Stimulated activated CD8-positive, alpha-beta memory T cell treated with anti-CD3 and anti-CD28 coated beads, Interleukin-7, amount 100 ng/mL, for 24 hours (primary cell): ENCODE data around the gene VCAN.

Experiments used
- DNase-seq: peaks from one replicate; pipeline ENCODE4 v3.0.0-alpha.2; 2020; ENCODE audit warnings: low read depth

The VCAN gene

DNA sequence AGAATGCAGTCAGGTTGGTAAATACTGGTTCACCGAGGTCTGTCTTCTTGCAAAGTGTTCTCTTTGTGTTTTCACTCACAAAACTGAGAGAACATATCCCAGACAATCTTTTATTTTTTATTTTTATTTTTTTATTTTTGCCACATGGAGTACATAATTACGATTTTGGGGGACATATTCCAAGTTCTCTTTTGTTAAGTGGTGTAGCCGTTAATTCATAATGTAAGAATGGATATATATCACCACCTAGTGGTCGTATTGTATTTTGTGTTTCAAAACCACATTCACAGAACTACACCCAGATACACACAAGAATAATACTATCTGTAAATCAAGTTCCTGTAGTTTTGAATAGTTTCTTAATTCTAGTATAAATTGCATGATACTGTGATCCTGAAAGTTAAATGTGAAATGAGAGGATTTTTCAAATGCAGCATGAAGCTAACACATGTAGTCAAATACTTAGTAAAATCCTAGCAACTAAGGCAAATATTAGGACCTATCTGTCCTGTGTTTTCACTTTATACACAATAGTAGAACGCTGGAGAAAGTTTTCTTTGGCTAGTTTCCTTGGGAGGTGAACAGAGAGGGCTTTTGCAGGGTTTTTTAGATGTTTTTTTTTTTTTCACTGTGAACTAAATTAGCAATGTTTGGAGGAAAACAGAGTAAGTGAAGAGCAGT, 92.7 kb downstream of the VCAN start:
- DNase-seq = no peak

DNA sequence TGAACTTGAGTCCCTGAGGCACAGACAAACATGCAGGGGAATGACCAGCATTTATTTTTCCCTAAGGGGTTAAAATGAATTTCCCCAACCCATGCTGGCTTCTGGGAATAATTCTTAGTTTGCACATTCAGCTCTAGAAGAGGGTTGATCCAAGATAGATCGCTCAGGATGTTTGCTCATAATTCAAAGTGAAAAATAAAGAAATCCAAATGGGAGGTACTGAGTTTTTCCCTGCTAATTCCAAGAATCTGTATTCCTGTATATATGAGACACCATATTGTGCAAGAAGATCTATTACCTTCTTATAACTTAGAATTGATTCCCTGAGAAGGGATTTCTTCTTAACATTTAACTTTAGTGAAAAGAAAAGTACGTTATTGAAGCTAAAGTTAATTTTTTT, 96.2 kb downstream of the VCAN start:
- no peak for DNase-seq

DNA sequence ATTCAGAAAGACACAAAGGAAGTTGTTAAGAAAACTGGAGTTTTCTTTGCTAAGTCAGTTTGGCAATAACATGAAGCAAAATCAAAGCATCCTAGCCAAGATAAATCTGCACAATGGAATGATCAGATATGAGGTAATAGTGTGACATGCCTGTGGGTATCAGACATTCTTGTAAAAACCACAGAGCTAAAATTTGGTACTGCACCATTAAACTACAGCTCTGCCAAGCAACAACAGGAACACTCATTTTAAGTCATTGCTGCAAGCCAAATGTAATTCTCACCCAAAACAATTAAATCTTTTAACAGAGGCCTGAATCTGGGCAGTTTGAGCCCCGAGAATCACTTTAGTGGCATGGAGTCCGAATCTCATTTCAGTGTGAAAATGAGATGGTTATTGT, 96.6 kb downstream of the VCAN start:
- no peak for DNase-seq

DNA sequence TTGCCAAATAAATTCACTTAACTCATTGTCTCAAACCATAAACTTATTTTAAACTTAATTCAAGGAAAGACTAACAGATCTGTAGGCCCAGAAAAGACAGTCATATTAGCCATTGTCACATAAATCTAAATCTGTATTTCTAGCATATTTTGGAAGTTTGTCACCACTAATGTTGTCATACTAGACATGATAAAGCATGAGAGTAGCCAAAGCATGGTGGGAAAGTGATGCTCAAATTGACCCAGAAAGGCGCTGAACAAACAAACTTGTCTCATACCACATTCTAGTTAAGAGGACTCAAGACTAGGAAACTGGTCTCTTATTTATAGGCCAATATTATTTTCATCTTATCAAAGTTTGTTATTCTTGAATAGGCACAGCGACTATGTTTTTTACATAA, 99.4 kb downstream of the VCAN start:
- DNase-seq = no peak

DNA sequence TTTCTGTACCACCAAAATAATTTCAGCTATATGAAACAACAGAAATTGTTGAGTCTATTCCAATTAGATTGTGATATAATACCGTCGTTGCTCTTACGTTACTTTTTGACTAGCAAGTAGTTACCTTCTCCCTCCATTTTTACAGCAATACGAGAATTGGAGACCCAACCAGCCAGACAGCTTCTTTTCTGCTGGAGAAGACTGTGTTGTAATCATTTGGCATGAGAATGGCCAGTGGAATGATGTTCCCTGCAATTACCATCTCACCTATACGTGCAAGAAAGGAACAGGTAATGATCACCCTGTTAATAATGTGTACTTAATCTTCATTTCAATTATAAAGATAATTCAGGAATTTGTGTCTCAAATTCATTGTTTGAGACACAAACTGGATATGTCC, 100.7 kb downstream of the VCAN start:
- DNase-seq = no peak

DNA sequence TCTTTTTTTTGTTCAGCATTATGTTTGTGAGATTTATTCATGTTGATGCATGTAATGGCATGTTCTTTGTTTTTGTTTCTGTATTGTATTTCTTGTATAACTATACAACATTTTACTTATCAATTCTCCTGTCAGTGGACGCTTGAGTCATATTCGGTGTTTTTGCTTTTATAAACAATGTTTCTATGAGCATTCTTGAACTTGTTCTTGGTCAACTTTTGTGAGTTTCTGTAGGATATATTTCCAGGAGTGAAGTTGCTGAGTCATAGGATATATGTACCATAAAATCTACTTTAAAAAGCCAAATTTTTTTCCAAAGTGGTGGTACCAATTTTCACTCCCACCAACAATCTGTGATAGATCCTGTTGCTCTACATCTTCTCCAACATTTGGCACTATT, 104.8 kb downstream of the VCAN start:
- no peak for DNase-seq

DNA sequence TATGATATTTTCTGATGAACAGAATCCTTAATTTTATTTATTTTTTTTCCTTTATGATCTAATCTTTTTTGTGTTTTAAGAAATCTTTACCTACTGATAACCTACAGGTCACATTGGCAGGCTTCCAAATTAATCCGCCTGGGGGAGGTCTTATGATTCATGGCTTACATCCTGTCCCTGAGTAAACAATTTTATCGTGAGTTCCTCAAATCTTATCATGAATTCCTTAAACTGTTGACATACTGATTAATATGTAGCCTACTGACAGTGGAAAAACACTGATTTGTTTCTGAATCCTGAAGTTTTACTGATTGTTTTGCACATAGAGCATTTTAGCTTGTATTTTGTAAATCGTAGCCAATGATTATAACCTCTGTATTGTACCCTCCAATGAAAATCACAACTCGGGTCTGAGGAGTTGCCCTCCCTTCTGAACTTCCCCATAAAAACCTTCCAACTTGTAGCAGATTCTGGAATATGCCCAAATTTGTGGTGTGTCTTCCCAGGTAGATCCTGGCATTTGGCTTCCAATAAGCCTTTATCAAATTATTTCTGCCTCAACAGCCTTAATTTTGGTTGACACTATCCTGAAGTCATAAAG, 105.6 kb downstream of the VCAN start:
- no peak for DNase-seq

DNA sequence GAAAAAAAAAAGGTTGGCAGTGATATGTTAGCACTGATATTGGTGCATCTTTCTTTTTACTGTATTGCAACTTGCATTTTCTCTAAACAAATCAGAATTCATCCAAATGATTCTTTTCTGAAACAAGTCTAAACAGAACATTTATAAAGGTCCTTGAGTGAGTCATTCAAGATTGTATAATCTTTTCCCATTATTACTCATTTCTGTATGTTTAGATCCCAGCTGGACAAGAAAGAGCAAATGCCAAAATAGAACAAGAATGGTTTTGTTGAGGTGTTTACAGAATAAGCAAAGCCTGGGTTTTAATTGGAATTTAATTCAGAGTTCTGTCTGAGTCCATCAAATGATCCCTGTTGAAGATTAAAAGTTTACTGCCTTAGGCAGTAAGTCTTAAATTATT, 112.3 kb downstream of the VCAN start:
- DNase-seq = no peak

DNA sequence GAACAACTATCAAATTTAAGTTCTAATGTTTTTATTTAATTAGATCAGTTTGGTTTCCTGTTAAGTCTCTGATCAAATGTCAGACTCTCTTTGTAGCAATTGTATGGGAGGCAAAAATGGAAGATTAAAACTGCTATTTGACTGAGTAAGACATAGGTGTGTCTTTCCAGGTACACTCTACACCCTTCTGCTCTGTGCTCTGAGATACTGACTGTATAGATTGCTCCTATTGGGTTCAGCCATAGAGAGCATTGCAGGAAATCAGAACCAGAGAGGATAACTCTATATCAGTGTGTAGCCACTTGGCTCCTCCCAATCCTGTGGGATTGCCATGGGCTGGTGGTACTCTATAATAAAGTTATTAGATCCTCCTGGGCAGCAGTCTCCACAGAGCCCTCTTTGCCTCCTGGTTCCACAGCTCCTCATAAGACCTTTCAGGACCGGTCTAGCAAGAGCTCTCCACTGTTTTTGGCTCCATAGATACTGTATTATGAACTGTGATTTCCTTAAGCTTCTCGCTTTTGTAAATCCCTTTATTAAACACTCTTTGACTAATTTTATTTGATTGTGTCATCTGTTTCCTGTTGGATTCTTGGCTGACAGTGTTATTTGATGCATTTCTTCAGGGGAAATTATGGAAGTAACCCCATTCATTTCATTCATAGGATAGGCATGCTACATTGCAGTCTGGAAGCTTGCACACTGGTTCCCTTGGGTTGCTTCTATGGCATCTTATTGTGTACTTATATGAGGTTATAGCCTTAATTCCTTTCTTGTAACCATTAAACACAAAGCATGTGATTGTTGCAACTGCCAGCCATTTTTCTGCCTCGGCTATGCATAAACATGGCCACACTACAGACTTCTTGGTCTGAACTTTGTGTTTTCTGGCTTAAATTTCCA, 115.6 kb downstream of the VCAN start:
- no peak for DNase-seq

DNA sequence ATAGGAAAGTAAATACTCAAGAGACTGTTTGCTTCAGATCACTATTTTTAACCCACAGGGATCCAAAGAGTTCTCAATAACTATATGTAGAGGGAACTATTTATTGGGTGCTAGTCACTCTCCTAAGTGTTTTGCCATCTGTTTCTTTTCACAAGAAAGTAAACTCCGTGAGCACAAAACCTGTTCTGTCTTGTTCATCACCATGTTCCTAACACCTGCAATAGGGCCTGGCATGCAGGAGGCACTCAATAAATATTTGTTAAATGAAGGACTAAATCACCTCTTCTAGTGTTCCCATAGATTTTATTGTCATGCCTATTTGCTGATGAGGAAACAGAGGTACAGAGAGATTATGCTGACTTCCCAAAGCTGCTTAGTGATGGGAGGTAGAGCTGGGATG, 118.2 kb downstream of the VCAN start:
- DNase-seq = no peak

DNA sequence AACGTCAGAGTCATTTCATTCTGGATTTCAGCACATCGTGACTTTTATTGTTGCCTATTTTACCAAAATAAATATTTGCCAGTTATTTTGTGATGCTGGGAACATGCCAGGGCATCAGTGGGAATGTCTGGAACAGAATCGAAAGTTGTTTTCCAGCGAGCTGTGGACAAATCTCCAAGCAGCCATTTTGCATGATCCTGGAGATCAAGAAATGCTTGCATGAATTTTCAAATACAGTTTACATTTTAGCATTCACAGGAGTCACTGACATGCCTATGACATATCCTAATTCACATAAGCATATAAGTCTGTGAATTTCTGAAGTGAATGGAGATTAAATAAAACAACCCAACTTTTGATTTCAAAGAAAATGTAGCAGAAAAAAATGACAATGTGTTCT, 119.4 kb downstream of the VCAN start:
- no peak for DNase-seq

DNA sequence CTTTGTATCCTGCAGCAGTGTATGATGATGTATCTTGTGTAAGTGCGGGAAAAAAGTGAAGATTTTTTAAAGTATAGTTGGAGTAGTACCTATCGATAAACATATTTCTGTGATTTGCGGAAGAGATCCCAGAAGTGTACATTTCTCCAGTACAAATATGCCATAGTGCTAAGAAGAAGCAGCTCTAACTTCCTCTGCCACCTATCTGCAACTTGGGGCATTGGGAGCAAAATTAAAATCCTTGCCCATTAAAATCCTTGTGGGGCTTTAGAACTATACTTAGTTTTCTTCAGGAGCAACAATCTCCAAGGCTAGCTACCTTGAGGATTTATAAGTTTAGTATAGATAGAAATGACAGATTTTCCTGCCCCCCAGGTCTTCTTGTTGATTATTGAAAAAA, 123.7 kb downstream of the VCAN start:
- no peak for DNase-seq

DNA sequence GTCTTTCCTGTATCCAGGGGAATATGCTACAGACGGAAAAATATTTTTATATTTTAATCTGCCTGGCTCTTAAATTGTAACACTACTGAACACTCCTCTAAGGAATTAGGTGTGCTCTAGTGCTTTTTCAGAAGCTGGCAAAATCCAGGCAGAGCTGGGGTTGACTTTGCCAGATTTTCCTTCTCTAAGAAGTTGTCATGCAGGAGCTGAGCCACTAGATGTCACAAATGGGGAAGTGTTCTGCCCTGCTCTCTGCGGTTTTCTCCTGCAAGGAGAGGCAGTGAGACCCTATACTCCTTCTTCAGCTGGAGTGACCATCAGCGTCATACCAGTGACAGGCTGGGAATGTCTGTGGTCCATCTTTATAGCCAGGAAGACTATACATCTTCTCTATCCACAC, 136.6 kb downstream of the VCAN start:
- DNase-seq = no peak

DNA sequence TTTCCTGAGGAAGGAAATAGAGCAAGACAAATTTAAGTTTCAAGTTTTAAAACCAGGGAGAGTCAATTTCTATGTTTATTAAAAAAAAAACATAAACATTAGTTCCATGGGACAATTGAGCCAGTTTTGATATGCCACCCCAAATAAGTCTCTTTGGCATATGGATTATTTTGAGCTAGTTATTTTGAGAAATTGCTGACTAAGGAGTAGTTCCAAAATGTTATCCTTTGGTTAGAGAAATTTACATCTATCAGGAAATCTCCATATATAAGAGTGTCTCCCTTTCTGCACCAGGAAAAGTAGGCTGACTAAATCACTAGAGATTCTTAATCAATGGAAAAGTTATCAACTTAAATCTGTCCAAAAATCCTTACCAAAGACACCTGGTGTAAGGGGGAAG, 143.3 kb downstream of the VCAN start:
- no peak for DNase-seq

DNA sequence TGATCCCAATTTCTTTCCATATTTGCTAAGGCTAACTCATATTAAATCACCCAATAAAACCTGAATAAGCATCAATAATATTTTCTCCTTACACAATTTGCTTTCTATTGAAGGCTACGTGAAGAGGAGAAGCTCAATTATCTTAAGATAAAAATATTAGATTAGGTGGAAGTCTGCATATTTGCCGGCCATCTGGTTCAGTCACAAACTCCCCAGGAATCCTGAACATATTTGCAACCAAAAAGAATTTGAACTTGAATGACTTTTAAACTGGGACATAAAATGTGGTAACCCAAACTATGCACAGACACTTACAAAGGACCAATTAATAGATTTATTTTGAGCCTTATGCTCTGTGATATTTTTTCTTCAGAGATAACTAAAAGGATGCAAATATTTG, 156.8 kb downstream of the VCAN start:
- DNase-seq = no peak
